ENCODE data around the gene C15orf62.

C15orf62 gene

GRCh38 chr15:40756938-40757337, 12.8 kb upstream of the C15orf62 start:
- DNase-seq, result no peak

DNA sequence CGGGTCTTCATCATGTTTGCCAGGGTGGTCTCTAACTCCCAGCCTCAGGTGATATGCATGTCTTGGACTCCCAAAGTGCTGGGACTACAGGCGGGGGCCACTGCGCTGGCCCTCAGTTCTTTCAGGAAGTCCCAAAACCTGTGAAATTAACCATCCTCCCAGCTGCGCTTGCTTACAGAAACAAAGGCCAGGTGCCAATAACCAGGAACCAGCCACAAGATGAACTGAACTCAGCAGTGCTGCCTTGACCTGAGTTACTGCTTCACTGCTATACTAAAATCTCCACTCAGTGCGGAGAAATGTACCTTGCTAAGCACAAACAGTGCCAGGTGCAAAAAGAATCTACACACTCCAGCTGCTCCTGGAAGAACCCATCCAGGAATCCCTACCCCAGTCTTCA, 9.8 kb upstream of the C15orf62 start:
- no peak for DNase-seq

GRCh38 chr15:40762919-40763800, 6.6 kb upstream of the C15orf62 start:
- DNase-seq, result no peak

DNA sequence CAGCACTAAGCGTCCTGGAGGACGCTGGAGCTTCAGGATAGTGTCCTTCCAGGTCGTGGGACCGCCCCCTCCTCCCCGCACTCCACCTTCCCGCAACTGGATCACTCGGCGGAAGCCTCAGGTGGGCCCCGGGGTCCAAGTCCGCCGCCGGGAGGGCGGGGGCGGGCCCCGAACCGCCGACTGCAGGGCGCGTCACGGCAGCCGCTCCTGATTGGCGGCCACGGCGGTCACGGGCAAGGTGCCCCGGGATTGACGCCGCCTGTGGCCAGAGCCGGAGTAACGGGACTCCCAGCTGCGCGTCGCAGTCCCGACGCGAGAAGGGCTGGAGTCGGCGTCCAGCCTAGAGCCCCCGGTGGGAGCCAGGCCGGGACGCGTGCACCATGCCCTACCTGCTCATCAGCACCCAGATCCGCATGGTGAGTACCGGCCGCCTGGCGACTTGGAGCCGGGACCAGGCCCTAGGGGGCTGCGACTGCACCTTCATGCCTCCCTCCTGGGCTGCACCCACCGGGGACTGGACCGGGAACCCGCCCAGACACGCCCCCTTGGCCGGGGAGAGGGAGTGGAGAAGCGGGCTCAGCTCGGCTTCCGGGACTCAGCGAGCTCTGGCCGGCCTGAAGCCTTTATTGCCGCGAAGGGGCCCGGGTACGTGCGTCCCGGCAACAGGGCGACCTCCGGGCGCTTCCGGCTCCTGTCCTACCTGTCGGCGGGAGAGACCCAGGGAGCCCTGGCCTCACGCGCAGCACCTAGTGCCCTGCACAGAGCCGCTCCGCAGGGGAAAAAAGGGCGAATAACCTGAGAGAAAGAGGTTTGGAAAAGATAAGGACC, 5.8 kb upstream of the C15orf62 start, which contains the start of gene GCHFR:
Gene GCHFR (plus strand): TSS at position 268 of the 828 bp plus-strand sequence. CDS start 113 bp downstream, at position 381.
- peak; percentile 62 for DNase-seq

DNA sequence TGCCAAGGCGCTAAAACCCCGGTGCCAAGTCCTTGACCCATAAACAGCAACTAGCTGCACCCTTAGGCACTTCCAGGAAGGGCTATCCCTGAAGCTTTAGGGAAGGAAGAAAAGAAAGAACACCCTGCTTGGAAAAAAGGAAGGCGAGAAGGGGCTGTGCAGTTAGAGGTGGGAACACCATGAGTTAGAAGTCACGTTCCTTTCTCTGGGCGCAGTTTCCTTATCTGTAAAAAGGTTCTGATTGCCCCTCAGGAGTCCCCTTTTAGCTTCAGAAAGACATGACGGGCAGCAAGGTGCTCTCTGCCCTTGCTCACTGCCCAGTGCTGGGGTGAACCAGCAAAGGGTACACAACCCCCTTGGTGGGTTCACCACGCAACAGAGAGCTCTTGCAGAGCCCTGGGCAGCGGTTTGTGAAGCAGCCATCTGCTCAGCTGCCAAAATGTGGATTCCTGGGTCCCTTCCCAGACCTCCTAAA, 5.1 kb upstream of the C15orf62 start:
- no peak for DNase-seq

GRCh38 chr15:40766194-40766815, 3.5 kb upstream of the C15orf62 start:
- no peak for DNase-seq

DNA sequence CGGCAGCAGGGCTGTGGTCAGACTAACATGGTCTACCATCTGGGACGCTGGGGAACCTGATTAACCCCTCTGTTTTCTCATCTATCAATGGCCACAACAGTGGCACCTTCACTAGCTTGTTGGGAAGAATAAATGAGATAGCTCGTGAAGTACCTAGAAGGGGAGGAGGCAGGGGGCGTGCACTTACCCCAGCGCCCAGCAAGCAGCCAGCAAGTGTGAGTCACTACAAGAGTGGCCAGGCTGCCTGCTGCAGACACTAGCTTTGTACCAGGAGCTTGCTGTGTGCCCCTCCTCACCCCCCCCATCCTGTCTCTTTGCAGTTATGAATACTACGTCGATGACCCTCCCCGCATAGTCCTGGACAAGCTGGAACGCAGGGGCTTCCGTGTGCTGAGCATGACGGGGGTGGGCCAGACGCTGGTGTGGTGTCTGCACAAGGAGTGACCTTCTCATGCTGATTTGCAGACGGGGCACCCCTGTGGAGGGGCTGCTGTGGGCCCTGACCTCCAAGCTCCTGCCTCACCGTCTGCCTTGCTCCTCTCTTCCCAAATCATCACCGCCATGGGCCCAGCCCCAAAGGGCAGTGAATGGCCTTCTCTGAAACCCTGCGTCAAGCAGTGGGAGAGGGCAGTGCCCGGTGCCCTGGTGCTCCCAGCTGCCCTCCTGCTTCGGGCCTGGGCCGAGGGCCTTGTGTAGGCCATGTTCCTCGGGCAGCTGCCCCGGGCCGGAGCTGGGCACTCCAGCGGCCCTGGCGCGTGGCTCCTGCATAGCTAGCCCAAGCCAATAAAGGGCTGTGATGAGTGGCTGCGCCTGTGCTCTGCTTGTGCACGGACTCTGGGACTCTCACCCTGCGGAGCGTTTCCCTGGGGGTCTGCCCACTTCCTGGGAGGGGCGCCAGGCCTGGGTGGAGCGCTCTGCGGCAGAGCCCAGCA, 2.6 kb upstream of the C15orf62 start:
- DNase-seq, result no peak

DNA sequence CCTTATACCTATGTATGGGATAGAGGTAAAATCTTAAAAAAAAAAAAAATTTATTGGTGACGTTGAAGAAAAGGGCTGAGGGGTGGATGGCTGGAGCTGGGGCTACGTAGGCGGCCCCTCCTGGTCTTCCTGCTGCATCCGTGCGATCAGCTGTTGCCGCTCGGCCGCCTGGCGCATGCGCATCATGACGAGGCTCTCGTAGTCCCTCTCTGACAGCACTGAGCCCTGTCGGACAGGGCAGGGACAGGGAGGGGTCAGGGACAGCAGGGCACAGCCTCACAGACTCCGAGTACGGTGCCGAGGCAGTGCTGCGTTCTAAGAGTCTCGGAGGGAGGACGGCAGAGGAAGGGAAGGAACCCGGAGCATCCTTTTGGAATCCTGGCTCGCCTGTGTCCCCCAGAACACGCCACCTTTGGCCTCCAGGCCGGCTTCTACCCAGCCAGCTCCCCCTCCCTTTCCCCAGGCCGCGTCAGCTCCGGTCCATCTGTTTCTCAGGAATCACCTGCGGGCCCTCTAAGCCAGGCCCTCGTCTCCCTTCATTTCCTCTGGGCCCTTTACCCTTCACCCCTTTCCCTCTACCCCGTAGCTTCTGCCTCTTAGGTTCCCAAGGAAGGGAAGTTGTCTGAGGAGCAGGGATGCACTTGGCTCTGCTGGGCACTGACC, 1.8 kb upstream of the C15orf62 start:
- DNase-seq, result no peak

- no peak for DNase-seq
Observed at GRCh38 chr15:40768521-40769273, 1.1 kb upstream of the C15orf62 start.

DNA sequence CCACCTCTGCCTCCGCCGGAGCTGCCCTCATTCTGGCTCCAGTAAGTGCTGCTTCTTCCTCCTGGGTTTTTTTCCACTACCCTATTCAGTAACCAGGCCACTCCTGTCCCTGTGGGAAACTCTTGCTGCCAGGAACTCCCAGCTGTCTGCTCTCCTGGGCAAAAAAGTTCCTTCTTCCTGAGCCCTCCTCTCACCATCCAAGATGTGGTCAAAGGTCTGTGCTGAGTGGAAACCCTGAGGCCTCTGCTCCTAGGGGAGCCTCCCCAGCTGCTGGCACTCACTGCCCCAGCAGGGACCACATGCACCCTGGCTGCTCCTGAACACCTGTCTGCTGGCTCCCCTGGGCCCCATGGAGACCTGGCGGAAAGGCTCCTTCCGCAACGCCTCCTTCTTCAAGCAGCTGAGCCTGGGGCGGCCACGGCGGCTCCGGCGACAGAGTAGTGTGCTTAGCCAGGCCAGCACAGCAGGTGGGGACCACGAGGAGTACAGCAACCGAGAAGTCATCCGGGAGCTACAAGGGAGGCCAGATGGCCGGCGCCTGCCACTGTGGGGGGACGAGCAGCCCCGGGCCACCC, 454 bp downstream of the C15orf62 start:
- no peak for DNase-seq

- no peak for DNase-seq
Observed at GRCh38 chr15:40771242-40771641, 1.5 kb downstream of the C15orf62 start.

DNA sequence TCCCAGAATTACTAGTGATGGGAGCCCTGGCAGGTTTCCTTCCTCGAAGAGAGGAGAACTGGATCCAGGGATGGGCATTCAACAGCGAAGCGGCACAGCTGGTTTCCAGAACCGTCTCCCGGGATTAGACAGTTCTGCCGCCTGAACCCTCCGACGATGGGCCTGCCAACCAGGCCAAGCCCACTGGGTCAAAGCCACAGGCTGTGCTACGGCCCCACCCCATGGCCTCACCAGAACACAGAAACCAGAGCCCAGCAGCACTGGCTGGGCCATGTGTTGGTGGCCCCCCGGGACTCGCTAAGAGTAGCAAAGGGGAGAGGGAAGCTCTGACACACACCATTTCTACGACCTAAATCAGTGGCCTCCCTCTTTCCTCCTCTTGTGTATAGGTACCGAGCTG, 2.2 kb downstream of the C15orf62 start:
- no peak for DNase-seq

DNA sequence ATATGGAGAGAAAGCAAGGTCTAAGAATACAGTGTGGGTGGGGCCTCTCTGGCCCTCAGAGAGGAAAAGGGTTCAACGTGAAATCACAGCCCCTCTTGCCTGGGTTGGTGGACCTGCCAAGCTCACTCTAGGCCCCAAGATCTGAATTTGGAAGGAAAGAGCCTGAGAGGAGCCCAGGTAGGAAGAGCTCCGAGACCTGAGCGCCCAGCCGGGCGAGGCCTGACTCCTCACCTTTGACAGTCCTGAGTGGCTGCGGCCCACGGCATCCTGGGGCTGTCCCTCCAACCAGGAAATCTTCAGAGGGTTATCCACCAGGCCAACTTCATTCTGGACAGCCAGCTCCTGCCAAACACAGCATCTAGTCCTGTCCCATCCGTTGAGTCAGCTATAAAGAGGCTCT, 3.7 kb downstream of the C15orf62 start:
- DNase-seq, result no peak

DNA sequence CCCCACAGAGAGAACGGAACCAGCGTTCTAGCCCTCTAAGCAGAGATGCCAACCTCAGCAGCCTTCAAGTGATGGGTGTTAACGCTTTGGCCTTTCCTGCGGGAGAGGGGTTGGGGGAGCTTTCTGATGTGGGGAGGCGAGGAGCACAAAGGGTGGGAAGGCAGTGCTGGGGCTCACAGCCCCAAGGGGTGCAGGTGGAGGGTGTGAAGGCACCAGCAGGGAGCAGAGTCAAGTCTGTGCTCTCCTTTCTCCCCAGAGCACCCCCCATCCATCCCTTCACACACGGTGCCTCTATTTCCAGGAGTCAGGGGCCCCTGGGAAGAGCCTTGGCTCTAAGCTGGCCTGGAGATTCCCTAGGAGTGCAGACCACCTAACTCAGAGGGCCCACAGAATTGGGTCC, 4.1 kb downstream of the C15orf62 start:
- no peak for DNase-seq

- DNase-seq, result no peak
Observed at GRCh38 chr15:40775007-40775406, 5.2 kb downstream of the C15orf62 start.

- DNase-seq, result no peak
Observed at GRCh38 chr15:40775740-40776536, 6.2 kb downstream of the C15orf62 start.

- peak; percentile 51 for DNase-seq
Observed at GRCh38 chr15:40776537-40777141, 6.9 kb downstream of the C15orf62 start.

DNA sequence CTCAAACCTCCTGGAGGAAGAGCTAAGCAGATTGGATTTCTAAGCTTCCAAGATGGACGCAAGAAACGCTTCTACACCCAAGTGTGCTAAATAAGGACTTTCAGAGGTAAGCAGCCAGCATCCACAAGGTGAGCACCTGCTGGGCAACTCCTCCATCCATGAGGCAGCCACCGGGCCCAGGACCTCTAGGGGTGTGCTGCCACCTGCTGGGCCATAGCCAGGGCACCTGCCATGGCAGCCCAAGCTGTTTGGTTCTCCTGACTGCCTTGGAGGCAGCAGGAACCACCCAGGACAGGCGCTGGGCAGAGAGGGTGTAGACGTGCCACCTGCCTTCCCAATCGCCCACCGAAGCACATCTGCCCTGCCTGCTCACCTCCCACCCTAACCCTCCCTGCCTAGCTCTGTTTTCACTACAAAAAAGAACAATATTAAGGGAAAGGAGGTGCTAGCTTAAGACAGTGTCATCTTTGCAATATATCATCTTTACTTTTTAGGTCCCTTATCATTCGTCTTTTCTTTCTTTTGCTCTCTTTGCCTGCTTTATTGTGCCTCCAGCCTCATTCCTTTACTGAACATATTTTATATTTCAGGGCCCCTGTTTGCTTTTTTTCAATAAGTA, 12.9 kb downstream of the C15orf62 start:
- DNase-seq, result peak; percentile 80

DNA sequence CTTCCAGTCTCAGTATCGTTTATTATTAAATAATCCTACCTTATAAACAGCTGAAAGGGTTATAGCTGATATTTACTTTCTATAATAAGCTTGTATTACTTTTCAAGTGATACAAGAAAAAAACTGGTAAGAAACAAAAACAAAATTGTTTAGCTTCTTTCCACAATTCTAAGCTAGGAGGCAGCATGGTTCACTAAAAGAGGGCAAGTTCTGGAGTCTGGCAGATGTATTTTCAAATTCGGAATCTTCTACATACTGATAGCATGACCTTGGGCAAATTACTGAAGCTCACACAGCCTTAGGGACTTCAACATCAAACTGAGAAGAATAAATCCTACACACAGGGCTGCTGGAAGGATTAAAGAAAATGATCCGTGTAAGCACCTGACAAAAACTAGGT, 15.4 kb downstream of the C15orf62 start:
- DNase-seq, result no peak
